ENCODE results near the gene NDUFA3. TPM values are rescaled to one million over a fixed set of nuclear protein-coding genes. Genes with fewer than 3 reads are reported as not detected.

The NDUFA3 gene
- total and polyA plus RNA-seq, 2 donors (not counting 3 experiments of a cell fraction or from before 2014, with no cell fraction given): 107 to 119 TPM

DNA sequence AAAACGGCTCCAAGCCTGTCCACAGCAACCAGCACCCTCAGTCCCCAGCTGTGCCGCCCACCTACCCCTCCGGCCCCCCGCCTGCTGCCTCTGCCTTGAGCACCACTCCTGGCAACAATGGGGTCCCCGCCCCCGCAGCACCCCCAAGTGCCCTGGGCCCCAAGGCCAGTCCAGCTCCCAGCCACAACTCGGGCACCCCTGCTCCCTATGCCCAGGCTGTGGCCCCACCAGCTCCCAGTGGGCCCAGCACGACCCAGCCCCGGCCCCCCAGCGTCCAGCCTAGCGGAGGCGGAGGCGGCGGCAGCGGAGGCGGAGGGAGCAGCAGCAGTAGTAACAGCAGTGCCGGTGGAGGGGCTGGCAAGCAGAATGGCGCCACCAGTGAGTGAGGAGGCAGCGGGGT lies 45.5 kb downstream of the NDUFA3 start:
- FAIRE-seq: no peak
- peaks cover 28 to 78% of the 10 kb centered on the region in 2 experiments for H3K36me3 ChIP-seq (ENCODE audit: control insufficient read depth in 2 of 2, extremely low read depth in 1 of 2, insufficient read depth in 2 of 2, low read length in 2 of 2)

More for the DNA sequence above, 45.5 kb downstream of the NDUFA3 start:
- Histone ChIP-seq H3K9me1 (replicated peaks; ENCODE audit: control insufficient read depth, extremely low read depth, insufficient read depth, low read length) (no peaks in the 10 kb centered on the region), H3K4me2 (ENCODE audit: insufficient read depth, low read length) (no peak overlapping the region), H3K4me1 (ENCODE audit: control insufficient read depth, extremely low read depth, insufficient read depth, low read length) (no peaks in the 10 kb centered on the region), H3K27me3 (ENCODE audit: control insufficient read depth in 2 of 2, insufficient read depth in 2 of 2, low read length in 2 of 2) (no peaks in the 10 kb centered on the region), H3K79me2 (ENCODE audit: control insufficient read depth, insufficient read depth, low read length) (no peaks in the 10 kb centered on the region), H3K4me3 (replicated peaks in 1 of 3; ENCODE audit: insufficient read depth in 1 of 3, low read depth in 1 of 3, low read length in 3 of 3) (no peak overlapping the region), H4K20me1 (replicated peaks; ENCODE audit: control insufficient read depth, extremely low read depth, insufficient read depth, low read length) (no peaks in the 10 kb centered on the region), H2AFZ (ENCODE audit: low read depth, low read length) (no peak overlapping the region), H3K9ac (replicated peaks; ENCODE audit: extremely low read depth, insufficient read depth, low read length) (no peak overlapping the region), H3K9me3 (replicated peaks; ENCODE audit: control insufficient read depth, insufficient read depth, low read length) (no peaks in the 10 kb centered on the region), H3K27ac (ENCODE audit: insufficient read depth, low read depth, low read length) (no peak overlapping the region)
- TF ChIP-seq MYC (IDR thresholded peaks at IDR 0.05; ENCODE audit: low read depth, low read length) (no peak), FOS (IDR thresholded peaks at IDR 0.05; ENCODE audit: borderline replicate concordance, insufficient read depth, low read length) (no peak), GATA2 (IDR thresholded peaks at IDR 0.05; ENCODE audit: insufficient read depth, insufficient read length, low read depth, low read length) (no peak), EZH2 (IDR thresholded peaks at IDR 0.05; ENCODE audit: borderline replicate concordance, low read depth, low read length, severe bottlenecking) (no peak), POLR2AphosphoS5 (IDR thresholded peaks at IDR 0.05; ENCODE audit: insufficient read depth, low read depth, low read length) (no peak), JUN (IDR thresholded peaks at IDR 0.05; ENCODE audit: borderline replicate concordance, insufficient read depth, insufficient read length, low read depth) (no peak), POLR2A (IDR thresholded peaks at IDR 0.05; ENCODE audit: low read depth, low read length) (no peak), CTCF (IDR thresholded peaks at IDR 0.05; ENCODE audit: extremely low read depth in 1 of 2, insufficient read depth in 1 of 2, low read depth in 1 of 2, low read length in 2 of 2) (no peak)
- TF ChIP-seq, protein P1, sequence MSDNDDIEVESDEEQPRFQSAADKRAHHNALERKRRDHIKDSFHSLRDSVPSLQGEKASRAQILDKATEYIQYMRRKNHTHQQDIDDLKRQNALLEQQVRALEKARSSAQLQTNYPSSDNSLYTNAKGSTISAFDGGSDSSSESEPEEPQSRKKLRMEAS (IDR thresholded peaks at IDR 0.05; ENCODE audit: insufficient read depth, insufficient read length): no peak
- no peak for DNase-seq (ENCODE audit: low read depth, low spot score)
- intact Hi-C loops (cut with micrococcal nuclease) (no loop called here), dilution Hi-C loops (cut with MboI; ENCODE audit: extremely low pct_ligation_motif_present, low sequenced_read_pairs) (no loop called here)
- ChIA-PET CTCF (interaction anchor here (1.2 to 2.1 kb wide), 2 partner anchors 11 to 20 kb away, joined by 3 to 6 read pairs; partner anchors contain the start of gene CNOT3), POLR2A (interaction anchor here (0.7 kb wide), 1 partner anchor 9 kb away, joined by 4 read pairs; no protein-coding TSS in a partner anchor)
- TSS peak; percentile 6 for BruUV-seq (replicated peaks)

Measured in endothelial cell of umbilical vein (primary cell).